ENCODE data around the gene PRSS27. TPM values are rescaled to one million over a fixed set of nuclear protein-coding genes. Genes with fewer than 3 reads are reported as not detected.

PRSS27 gene
- polyA plus RNA-seq, 1 of the 3 experiments (the other 2 are of a cell fraction): 7.7 TPM

GRCh38 chr16:2710021-2710710 lies 9.9 kb downstream of the PRSS27 start:
- POLR2A ChIA-PET: no interaction called here
- 100% methylated on average over 4 of the region's 20 CpGs for WGBS (ENCODE audit: low lambda C conversion rate)
- H3K9ac ChIP-seq: no peak overlapping the region
- no peak overlapping the region for H3K4me3 ChIP-seq (ENCODE audit: low read depth in 2 of 2, low read length in 1 of 2)
- no peaks in the 10 kb centered on the region; a peak in 1 of 4 replicates for H3K4me1 ChIP-seq (ENCODE audit: control insufficient read depth in 1 of 2, insufficient read depth in 2 of 2, low read depth in 1 of 2, low read length in 1 of 2)
- DNase-seq: no peak
- H3K36me3 ChIP-seq (replicated peaks in 1 of 2; ENCODE audit: control insufficient read depth in 1 of 2, insufficient read depth in 2 of 2, low read length in 1 of 2): peaks cover 0 to 28% of the 10 kb centered on the region in 2 experiments
- TF ChIP-seq EP300 (IDR thresholded peaks at IDR 0.05; ENCODE audit: borderline replicate concordance in 1 of 2, low read depth in 1 of 2, low read length in 1 of 2): no peak
- TF ChIP-seq NFIC (IDR thresholded peaks at IDR 0.05; ENCODE audit: borderline replicate concordance): no peak
- no peak for TF ChIP-seq POLR2AphosphoS5 (IDR thresholded peaks at IDR 0.05; ENCODE audit: low read depth, low read length)
- TF ChIP-seq MEF2A (IDR thresholded peaks at IDR 0.05; ENCODE audit: borderline replicate concordance, low read depth): no peak
- TF ChIP-seq PBX3 (IDR thresholded peaks at IDR 0.05): no peak
- no peak for TF ChIP-seq TEAD4 (IDR thresholded peaks at IDR 0.05; ENCODE audit: borderline replicate concordance, insufficient read depth)
- TF ChIP-seq FOSL2 (IDR thresholded peaks at IDR 0.05; ENCODE audit: borderline replicate concordance, low read depth): no peak
- no peak for TF ChIP-seq GABPA (IDR thresholded peaks at IDR 0.05; ENCODE audit: low read depth)
- TF ChIP-seq YY1 (IDR thresholded peaks at IDR 0.05; ENCODE audit: low read depth): no peak
- no peak for TF ChIP-seq RFX5 (IDR thresholded peaks at IDR 0.05; ENCODE audit: low read length)
- TF ChIP-seq MAX (IDR thresholded peaks at IDR 0.05; ENCODE audit: low read depth): no peak
- TF ChIP-seq NRF1 (IDR thresholded peaks at IDR 0.05; ENCODE audit: low read depth, low read length): no peak
- no peak for TF ChIP-seq USF2 (IDR thresholded peaks at IDR 0.05; ENCODE audit: borderline replicate concordance, low read depth, low read length)
- TF ChIP-seq CTCF (IDR thresholded peaks at IDR 0.05): no peak
- TF ChIP-seq FOXM1 (IDR thresholded peaks at IDR 0.05; ENCODE audit: low read depth): no peak
- TF ChIP-seq RAD21 (IDR thresholded peaks at IDR 0.05; ENCODE audit: low read length): no peak
- no peak for TF ChIP-seq ZBTB33 (IDR thresholded peaks at IDR 0.05; ENCODE audit: borderline replicate concordance, low read depth)
- TF ChIP-seq RXRA (IDR thresholded peaks at IDR 0.05; ENCODE audit: borderline replicate concordance, low read depth): no peak
- TF ChIP-seq SIN3A (IDR thresholded peaks at IDR 0.05; ENCODE audit: borderline replicate concordance, low read depth, low read length): no peak
- TF ChIP-seq FOXJ3 (CRISPR knock-in tag; IDR thresholded peaks at IDR 0.05): no peak
- no peaks in the 10 kb centered on the region for H3K9me3 ChIP-seq
- no peak overlapping the region for H3K27ac ChIP-seq (ENCODE audit: low read depth in 2 of 2, low read length in 1 of 2)
- H2AFZ ChIP-seq (ENCODE audit: low read depth): no peak overlapping the region
- 0 out of 2 replicates have a peak, but pooled peaks cover 4% of the 10 kb centered on the region for H3K79me2 ChIP-seq (ENCODE audit: insufficient read depth)
- no peaks in the 10 kb centered on the region for H3K9me2 ChIP-seq
- H4K20me1 ChIP-seq (ENCODE audit: insufficient read depth): no peaks in the 10 kb centered on the region
- no peaks in the 10 kb centered on the region for H3F3A ChIP-seq (replicated peaks; ENCODE audit: insufficient read depth)
- H3K4me2 ChIP-seq: no peak overlapping the region
- CTCF ChIA-PET: interaction anchor here (1.0 kb wide), 1 partner anchor 10 kb away, joined by 3 read pairs; the partner anchor contains the start of gene PRSS27
- H3K27me3 ChIP-seq (ENCODE audit: insufficient read depth): no peaks in the 10 kb centered on the region
